HepG2 (cell line): ENCODE measurements around the gene VPS54. TPM values are rescaled to one million over a fixed set of nuclear protein-coding genes. Genes with fewer than 3 reads are reported as not detected.

Source experiments
- AFF4 ChIP-seq: sonication (generic); formaldehyde crosslinking; IDR thresholded peaks from 2 replicates; pipeline ENCODE4 v1.4.0; 2020; ENCODE audit warnings: missing genetic modification reagents
- EEA1 ChIP-seq: sonication (generic); formaldehyde crosslinking; IDR thresholded peaks from 2 replicates; pipeline ENCODE4 v1.5.1; 2020; ENCODE audit warnings: mild to moderate bottlenecking, missing genetic modification reagents, borderline replicate concordance
- ETS1 ChIP-seq: sonication (generic); formaldehyde crosslinking; IDR thresholded peaks from 2 replicates; pipeline ENCODE4 v1.4.0; 2020; ENCODE audit warnings: missing genetic modification reagents
- HNF1B ChIP-seq: sonication (generic); formaldehyde crosslinking; IDR thresholded peaks from 2 replicates; pipeline ENCODE4 v1.5.1; 2020; ENCODE audit warnings: mild to moderate bottlenecking, moderate library complexity, missing genetic modification reagents
- NFKB2 ChIP-seq: sonication (generic); formaldehyde crosslinking; IDR thresholded peaks from 2 replicates; pipeline ENCODE4 v1.4.0; 2020; ENCODE audit warnings: missing genetic modification reagents, borderline replicate concordance
- NFKBIZ ChIP-seq: IDR thresholded peaks from 2 replicates; pipeline ENCODE4 v1.6.1; 2018; ENCODE audit warnings: missing genetic modification reagents, missing compliant biosample characterization
- POLR2G ChIP-seq: fragments of 200-400 bp; formaldehyde crosslinking; IDR thresholded peaks from 2 replicates; pipeline ENCODE4 v1.6.1; 2018; ENCODE audit warnings: mild to moderate bottlenecking, low read depth, low read length, moderate library complexity
- PTBP1 ChIP-seq: fragments of 200-400 bp; formaldehyde crosslinking; IDR thresholded peaks from 2 replicates; pipeline ENCODE4 v1.6.1; 2018; ENCODE audit warnings: low read length, low read depth; ENCODE audit not compliant: poor library complexity, severe bottlenecking
- REPIN1 ChIP-seq: sonication (generic); formaldehyde crosslinking; IDR thresholded peaks from 2 replicates; pipeline ENCODE4 v1.8.0; 2022; ENCODE audit warnings: missing genetic modification reagents, low read depth, mild to moderate bottlenecking, borderline replicate concordance
- SAFB2 ChIP-seq: sonication (generic); formaldehyde crosslinking; IDR thresholded peaks from 2 replicates; pipeline ENCODE4 v1.5.1; 2020; ENCODE audit warnings: missing genetic modification reagents, low read depth, mild to moderate bottlenecking, borderline replicate concordance
- SIX1 ChIP-seq: sonication (generic); formaldehyde crosslinking; IDR thresholded peaks from 2 replicates; pipeline ENCODE4 v1.4.0; 2020; ENCODE audit warnings: missing genetic modification reagents, borderline replicate concordance
- SRF ChIP-seq: IDR thresholded peaks from 2 replicates; pipeline ENCODE4 v1.6.1; 2011; ENCODE audit warnings: mild to moderate bottlenecking, low read depth, low read length, moderate library complexity
- SSRP1 ChIP-seq: IDR thresholded peaks from 2 replicates; pipeline ENCODE4 v1.6.1; 2016; ENCODE audit warnings: control low read depth
- ZBTB14 ChIP-seq: sonication (generic); formaldehyde crosslinking; IDR thresholded peaks from 2 replicates; pipeline ENCODE4 v1.4.0; 2020; ENCODE audit warnings: missing genetic modification reagents
- ZFYVE20 ChIP-seq: sonication (generic); formaldehyde crosslinking; IDR thresholded peaks from 2 replicates; pipeline ENCODE4 v1.8.0; 2023; ENCODE audit warnings: low read depth, mild to moderate bottlenecking, moderate library complexity, missing genetic modification reagents, borderline replicate concordance
- ZNF101 ChIP-seq: sonication (generic); formaldehyde crosslinking; IDR thresholded peaks from 2 replicates; pipeline ENCODE4 v1.4.0; 2020; ENCODE audit warnings: mild to moderate bottlenecking, low read depth, missing genetic modification reagents, borderline replicate concordance
- ZNF136 ChIP-seq: sonication (generic); formaldehyde crosslinking; IDR thresholded peaks from 2 replicates; pipeline ENCODE4 v1.8.1; 2022; ENCODE audit warnings: low read depth, mild to moderate bottlenecking, moderate library complexity, missing genetic modification reagents
- ZNF17 ChIP-seq: sonication (generic); formaldehyde crosslinking; IDR thresholded peaks from 2 replicates; pipeline ENCODE4 v1.5.0; 2020; ENCODE audit warnings: mild to moderate bottlenecking, missing genetic modification reagents
- ZNF331 ChIP-seq: sonication (generic); formaldehyde crosslinking; IDR thresholded peaks from 2 replicates; pipeline ENCODE4 v1.4.0; 2020; ENCODE audit warnings: missing genetic modification reagents
- ZNF34 ChIP-seq: sonication (generic); formaldehyde crosslinking; IDR thresholded peaks from 2 replicates; pipeline ENCODE4 v1.4.0; 2020; ENCODE audit warnings: mild to moderate bottlenecking, missing genetic modification reagents, borderline replicate concordance
- ZNF749 ChIP-seq: sonication (generic); formaldehyde crosslinking; IDR thresholded peaks from 2 replicates; pipeline ENCODE4 v1.8.0; 2022; ENCODE audit warnings: mild to moderate bottlenecking, missing genetic modification reagents, moderate library complexity, borderline replicate concordance
- ZSCAN12 ChIP-seq: sonication (generic); formaldehyde crosslinking; IDR thresholded peaks from 2 replicates; pipeline ENCODE4 v1.9.0; 2021; ENCODE audit warnings: mild to moderate bottlenecking, missing genetic modification reagents
- polyA plus RNA-seq, 8 experiments: library from polyadenylated mRNA; depleted of rRNA in 3 of 8; stranded (reverse) in 7 of 8; unstranded in 1 of 8; fragments of >200 nt; fragmentation: Illumina TruSeq in 4 of 8; extraction: Trizol in 4 of 8; gene quantifications; 2 replicates each; pipeline versions ENCODE4 v1.2.1 to v1.2.3, GENCODE V29; 2011 to 2016; ENCODE audit warnings: low read depth in 4 of 8, missing spikeins in 1 of 8, mixed read lengths in 1 of 8; ENCODE audit not compliant: insufficient read depth in 1 of 8
- total RNA-seq, 5 experiments: library from RNA; depleted of rRNA; stranded (reverse); fragments of >200 nt; fragmentation: Illumina TruSeq; extraction: Trizol; gene quantifications; 2 replicates each; pipeline ENCODE4 v1.2.3, GENCODE V29; 2016; ENCODE audit warnings: low read depth in 1 of 5

Gene VPS54
- total and polyA plus RNA-seq, 2 of the 13 experiments (the other 11 are each of a cell fraction or from before 2014, with no cell fraction given) = 64.7 to 77.5 TPM

- TF ChIP-seq ETS1 (no peak), SAFB2 (CRISPR knock-in tag) (no peak), HNF1B (CRISPR knock-in tag) (no peak), ZSCAN12 (no peak), POLR2G (no peak), ZNF749 (CRISPR knock-in tag) (no peak), REPIN1 (CRISPR knock-in tag) (no peak), SRF (no peak), EEA1 (CRISPR knock-in tag) (no peak), NFKBIZ (CRISPR knock-in tag) (no peak), NFKB2 (CRISPR knock-in tag) (no peak), PTBP1 (no peak), SSRP1 (CRISPR knock-in tag) (no peak), ZNF136 (CRISPR knock-in tag) (no peak), SIX1 (CRISPR knock-in tag) (no peak), ZNF34 (0 out of 2 replicates have a peak, but pooled peaks have one; percentile 17), AFF4 (CRISPR knock-in tag) (0 out of 2 replicates have a peak, but pooled peaks have one; percentile 31), ZBTB14 (CRISPR knock-in tag) (no peak), ZNF17 (CRISPR knock-in tag) (no peak), ZNF101 (CRISPR knock-in tag) (no peak), ZNF331 (CRISPR knock-in tag) (no peak), ZFYVE20 (CRISPR knock-in tag) (no peak)
These were observed 18.4 kb downstream of the VPS54 start (continued) for GRCh38 chr2:64000630-64001381.
